Measurements from ENCODE around the gene TMEM255B.

The TMEM255B gene

GRCh38 chr13:113761136-113761535 is 2.1 kb downstream of the TMEM255B start:
- Histone ChIP-seq H4K20me1 (ENCODE audit: insufficient read depth, low read length) (no peaks in the 10 kb centered on the region), H3K4me3 (ENCODE audit: low read length) (no peak overlapping the region), H3K9me3 (replicated peaks; ENCODE audit: insufficient read depth, low read length) (no peaks in the 10 kb centered on the region), H3K9me2 (replicated peaks; ENCODE audit: insufficient read depth, low read length) (no peaks in the 10 kb centered on the region), H3K27ac (ENCODE audit: low read length) (no peak overlapping the region), H3K4me1 (ENCODE audit: low read length) (peaks cover 15% of the 10 kb centered on the region), H3K79me2 (ENCODE audit: low read length) (no peaks in the 10 kb centered on the region), H2AFZ (ENCODE audit: low read length) (no peak overlapping the region), H3K36me3 (replicated peaks; ENCODE audit: insufficient read depth, low read length) (no peaks in the 10 kb centered on the region), H3K9ac (ENCODE audit: low read length) (no peak overlapping the region), H3F3A (ENCODE audit: insufficient read depth, low read length) (no peaks in the 10 kb centered on the region), H3K4me2 (ENCODE audit: low read depth, low read length) (no peak overlapping the region), H3K27me3 (replicated peaks; ENCODE audit: insufficient read depth, low read length) (no peaks in the 10 kb centered on the region)
- DNase-seq: no peak
- TF ChIP-seq EZH2phosphoT487 (IDR thresholded peaks at IDR 0.05; ENCODE audit: low read length) (no peak), CTCF (IDR thresholded peaks at IDR 0.05; ENCODE audit: low read length) (no peak), EZH2 (optimal IDR thresholded peaks at IDR 0.05; ENCODE audit: low read depth, low read length) (no peak)

- Histone ChIP-seq H3K4me2 (ENCODE audit: low read depth, low read length) (no peak overlapping the region), H2AFZ (ENCODE audit: low read length) (no peak overlapping the region), H3K4me3 (ENCODE audit: low read length) (no peak overlapping the region), H3F3A (ENCODE audit: insufficient read depth, low read length) (no peaks in the 10 kb centered on the region), H3K9me2 (replicated peaks; ENCODE audit: insufficient read depth, low read length) (no peaks in the 10 kb centered on the region), H3K36me3 (replicated peaks; ENCODE audit: insufficient read depth, low read length) (no peaks in the 10 kb centered on the region), H3K9me3 (replicated peaks; ENCODE audit: insufficient read depth, low read length) (no peaks in the 10 kb centered on the region), H3K79me2 (ENCODE audit: low read length) (no peaks in the 10 kb centered on the region), H4K20me1 (ENCODE audit: insufficient read depth, low read length) (no peaks in the 10 kb centered on the region), H3K27ac (ENCODE audit: low read length) (no peak overlapping the region), H3K27me3 (replicated peaks; ENCODE audit: insufficient read depth, low read length) (no peaks in the 10 kb centered on the region), H3K9ac (ENCODE audit: low read length) (no peak overlapping the region), H3K4me1 (ENCODE audit: low read length) (peaks cover 9% of the 10 kb centered on the region)
- no peak for DNase-seq
- no peak for TF ChIP-seq EZH2phosphoT487 (IDR thresholded peaks at IDR 0.05; ENCODE audit: low read length)
Measured at GRCh38 chr13:113762075-113762474, 3.0 kb downstream of the TMEM255B start.

GRCh38 chr13:113762538-113762937 is 3.5 kb downstream of the TMEM255B start:
- H3K4me1 ChIP-seq (ENCODE audit: low read length): peaks cover 4% of the 10 kb centered on the region; the same call in 1 of the 2 replicates
- H3K4me3 ChIP-seq (ENCODE audit: low read length): no peak overlapping the region
- no peaks in the 10 kb centered on the region for H3F3A ChIP-seq (ENCODE audit: insufficient read depth, low read length)
- DNase-seq: no peak
- no peak overlapping the region for H3K4me2 ChIP-seq (ENCODE audit: low read depth, low read length)
- H3K9me2 ChIP-seq (replicated peaks; ENCODE audit: insufficient read depth, low read length): no peaks in the 10 kb centered on the region
- H3K9me3 ChIP-seq (replicated peaks; ENCODE audit: insufficient read depth, low read length): no peaks in the 10 kb centered on the region
- TF ChIP-seq CTCF (IDR thresholded peaks at IDR 0.05; ENCODE audit: low read length) (no peak), EZH2 (optimal IDR thresholded peaks at IDR 0.05; ENCODE audit: low read depth, low read length) (no peak), EZH2phosphoT487 (IDR thresholded peaks at IDR 0.05; ENCODE audit: low read length) (no peak)
- H3K27me3 ChIP-seq (replicated peaks; ENCODE audit: insufficient read depth, low read length): no peaks in the 10 kb centered on the region
- no peaks in the 10 kb centered on the region for H3K79me2 ChIP-seq (ENCODE audit: low read length)
- no peaks in the 10 kb centered on the region for H4K20me1 ChIP-seq (ENCODE audit: insufficient read depth, low read length)
- H3K36me3 ChIP-seq (replicated peaks; ENCODE audit: insufficient read depth, low read length): no peaks in the 10 kb centered on the region
- H2AFZ ChIP-seq (ENCODE audit: low read length): no peak overlapping the region
- no peak overlapping the region for H3K27ac ChIP-seq (ENCODE audit: low read length)
- no peak overlapping the region for H3K9ac ChIP-seq (ENCODE audit: low read length)

- Histone ChIP-seq H3K27ac (ENCODE audit: low read length) (no peak overlapping the region), H3K9me3 (replicated peaks; ENCODE audit: insufficient read depth, low read length) (no peaks in the 10 kb centered on the region), H3K4me3 (ENCODE audit: low read length) (no peak overlapping the region), H3K27me3 (replicated peaks; ENCODE audit: insufficient read depth, low read length) (no peaks in the 10 kb centered on the region), H3K79me2 (ENCODE audit: low read length) (no peaks in the 10 kb centered on the region), H3K4me1 (ENCODE audit: low read length) (peaks cover 4% of the 10 kb centered on the region; the same call in 1 of the 2 replicates), H3K36me3 (replicated peaks; ENCODE audit: insufficient read depth, low read length) (no peaks in the 10 kb centered on the region), H3K4me2 (ENCODE audit: low read depth, low read length) (no peak overlapping the region), H3K9ac (ENCODE audit: low read length) (no peak overlapping the region), H3F3A (ENCODE audit: insufficient read depth, low read length) (no peaks in the 10 kb centered on the region), H4K20me1 (ENCODE audit: insufficient read depth, low read length) (no peaks in the 10 kb centered on the region), H3K9me2 (replicated peaks; ENCODE audit: insufficient read depth, low read length) (no peaks in the 10 kb centered on the region), H2AFZ (ENCODE audit: low read length) (no peak overlapping the region)
- no peak for DNase-seq
- no peak for TF ChIP-seq EZH2 (optimal IDR thresholded peaks at IDR 0.05; ENCODE audit: low read depth, low read length)
Measured at GRCh38 chr13:113763254-113763653, 4.2 kb downstream of the TMEM255B start.
